Endometrial microvascular endothelial cells (primary cell): ENCODE data around the gene CX3CL1. TPM values are rescaled to one million over a fixed set of nuclear protein-coding genes. Genes with fewer than 3 reads are reported as not detected.

Experiments used
- in situ Hi-C: cut with HindIII; loops from 2 replicates; pipeline ENCODE4 v1.10.0; 2017; ENCODE audit warnings: low sequenced_read_pairs, low pct_unique_long_range_greater_than_20kb; ENCODE audit errors: inconsistent ontology term
- total RNA-seq: library from RNA; depleted of rRNA; stranded (reverse); fragments of >200 nt; gene quantifications from one replicate; pipeline ENCODE4 v1.2.3, GENCODE V29; 2015; ENCODE audit errors: inconsistent ontology term

Gene CX3CL1
- total RNA-seq, 1 donor from 2014 or later: 1.0 TPM

DNA sequence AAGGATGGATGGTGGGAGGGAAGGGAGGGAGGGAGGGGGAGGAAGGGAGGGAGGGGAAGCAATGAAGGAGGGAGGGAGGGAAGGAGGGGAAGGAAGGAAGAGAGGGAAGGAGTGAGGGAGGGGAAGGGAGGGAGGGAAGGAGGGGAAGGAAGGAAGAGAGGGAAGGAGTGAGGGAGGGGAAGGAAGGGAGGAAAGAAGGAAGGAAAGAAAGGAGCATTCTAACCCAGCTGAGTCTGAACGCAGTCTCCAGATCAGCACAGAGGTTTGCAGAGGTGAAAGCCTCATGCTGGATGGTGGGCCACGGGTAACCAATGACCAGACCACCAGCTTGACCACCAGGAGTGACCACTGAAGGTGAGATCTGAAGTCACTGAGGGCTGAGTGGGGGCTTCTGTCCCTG, 50.9 kb downstream of the CX3CL1 start:
- in situ Hi-C loops: no loop called here

- in situ Hi-C loops: no loop called here
These were observed 52.3 kb downstream of the CX3CL1 start for GRCh38 chr16:57424583-57424982.

DNA sequence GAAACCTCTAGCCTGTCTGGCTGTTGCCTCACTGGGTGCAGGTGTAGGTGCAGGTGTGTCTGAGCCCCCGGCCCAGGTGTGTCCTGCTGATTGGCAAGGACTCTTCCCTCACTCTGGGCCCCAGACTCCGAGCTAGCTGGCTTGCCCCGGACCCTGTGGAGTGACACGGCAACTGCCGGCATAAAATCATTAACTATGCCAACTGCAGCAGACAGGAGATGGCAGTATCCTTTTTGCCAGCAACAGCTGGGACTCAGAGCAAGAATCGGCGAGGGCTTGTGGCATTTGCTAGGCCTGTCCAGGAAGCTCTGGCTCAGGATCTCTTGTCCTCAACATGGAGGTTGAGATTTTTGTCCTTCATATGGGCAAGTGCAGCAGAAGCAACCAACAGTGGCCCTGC, 54.1 kb downstream of the CX3CL1 start:
- in situ Hi-C loops: no loop called here

DNA sequence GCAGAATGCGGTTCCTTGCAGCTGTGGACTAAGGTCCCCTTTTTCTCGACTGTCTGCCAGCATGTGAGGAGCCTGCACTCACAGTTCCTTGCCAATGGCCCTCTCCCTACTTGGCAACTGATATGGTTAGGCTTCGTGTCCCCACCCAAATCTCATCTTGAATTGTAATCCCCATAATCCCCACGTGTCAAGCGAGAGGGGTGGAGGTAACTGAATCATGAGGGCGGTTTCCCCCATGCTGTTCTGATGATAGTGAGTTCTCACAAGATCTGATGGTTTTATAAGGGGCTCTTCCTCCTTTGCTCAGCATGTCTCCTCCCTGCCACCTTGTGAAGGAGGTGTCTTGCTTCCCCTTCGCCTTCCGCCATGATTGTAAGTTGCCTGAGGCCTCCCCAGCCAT, 55.0 kb downstream of the CX3CL1 start:
- in situ Hi-C loops: no loop called here

DNA sequence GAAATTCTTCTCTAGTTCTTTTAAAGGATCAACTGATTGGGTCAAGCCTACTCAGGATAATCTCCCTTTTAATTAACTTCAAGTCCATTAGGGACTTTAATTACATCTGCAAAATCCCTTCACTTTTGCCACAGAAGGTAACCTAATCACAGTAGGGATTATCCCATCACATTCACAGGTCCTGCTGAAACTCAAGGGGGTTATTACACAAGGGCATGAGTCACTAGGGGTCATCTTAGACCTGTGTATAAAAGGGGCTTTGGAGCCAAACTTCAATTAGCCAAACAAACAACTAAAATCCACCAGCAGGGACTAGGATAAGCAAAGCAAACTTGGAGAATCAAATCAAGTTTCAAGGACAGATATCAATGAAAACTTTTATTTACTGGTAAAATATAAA, 55.5 kb downstream of the CX3CL1 start:
- in situ Hi-C loops: no loop called here

GRCh38 chr16:57430955-57431354, 58.7 kb downstream of the CX3CL1 start:
- in situ Hi-C loops: no loop called here

DNA sequence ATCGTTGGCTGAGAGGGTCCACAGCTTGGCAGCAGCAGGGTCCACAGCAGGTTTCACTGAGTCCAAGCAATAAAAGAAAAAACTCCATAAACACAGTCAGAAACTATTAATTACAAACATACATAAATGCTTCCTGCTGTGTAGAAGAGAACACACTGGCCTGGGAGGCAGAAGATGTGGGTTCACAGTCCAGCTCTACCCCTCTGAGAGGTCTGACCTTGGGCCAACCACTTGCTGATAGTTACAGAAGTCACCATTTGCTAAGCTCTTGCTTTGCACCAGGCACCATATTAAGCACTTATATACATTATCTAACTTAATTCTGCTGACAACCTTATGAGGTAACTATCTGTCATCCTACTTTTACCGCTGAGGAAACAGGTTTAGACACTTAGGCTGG, 60.2 kb downstream of the CX3CL1 start:
- in situ Hi-C loops: no loop called here

DNA sequence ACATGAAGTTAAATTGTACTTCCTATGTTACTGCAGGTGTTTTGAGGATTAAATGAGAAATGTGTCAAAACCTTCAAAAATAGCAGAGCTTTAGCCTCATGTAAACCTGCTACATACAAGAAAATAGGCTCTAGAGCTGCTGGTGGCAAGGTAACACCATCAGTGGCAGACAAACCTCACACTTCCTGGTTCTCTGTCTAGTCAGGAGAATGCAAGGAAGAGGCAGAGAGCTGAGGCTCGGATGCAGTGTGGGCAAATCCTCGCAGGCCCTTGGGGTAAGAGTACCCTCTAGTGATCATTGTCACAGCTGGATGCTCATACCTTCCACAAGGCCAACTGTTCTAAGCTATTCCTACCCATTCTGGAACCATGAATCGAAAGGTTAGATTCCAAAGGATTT, 60.7 kb downstream of the CX3CL1 start:
- in situ Hi-C loops: no loop called here

DNA sequence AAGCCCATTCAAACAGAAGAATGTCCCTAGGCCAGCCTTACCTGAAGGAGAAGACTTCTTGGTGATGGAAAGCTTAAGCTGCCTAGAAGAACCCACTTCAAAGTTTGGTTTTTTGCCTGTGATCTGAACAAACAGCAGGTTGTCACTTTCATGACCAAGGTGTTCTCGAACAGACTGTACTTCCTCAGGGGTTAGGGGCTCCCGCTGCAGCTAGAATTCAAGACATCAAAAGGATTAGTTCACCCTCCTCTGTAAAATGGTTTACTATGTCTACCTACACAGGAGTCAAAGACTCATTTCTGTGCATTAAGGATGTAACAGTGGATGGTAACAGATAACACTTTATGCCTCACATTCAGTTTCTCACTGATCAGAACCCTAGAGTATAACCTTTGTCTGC, 61.7 kb downstream of the CX3CL1 start:
- in situ Hi-C loops: no loop called here

Other genes with a start within 250 kb of the CX3CL1 start
- gene PSME3IP1, start 186.5 kb upstream of the CX3CL1 start, total RNA-seq: 34.1 TPM
- gene RSPRY1, start 186.2 kb upstream of the CX3CL1 start, total RNA-seq: 37.4 TPM
- gene ARL2BP, start 127.2 kb upstream of the CX3CL1 start, total RNA-seq: 132 TPM
- gene PLLP, start 87.8 kb upstream of the CX3CL1 start, total RNA-seq: 0.56 TPM
- gene CCL22, start 13.7 kb upstream of the CX3CL1 start, total RNA-seq: not detected
- not detected for gene CCL17, start 32.3 kb downstream of the CX3CL1 start, total RNA-seq
- gene CIAPIN1, start 74.9 kb downstream of the CX3CL1 start, total RNA-seq: 87.3 TPM
- gene COQ9, start 75.0 kb downstream of the CX3CL1 start, total RNA-seq: 52.5 TPM
- gene POLR2C, start 90.2 kb downstream of the CX3CL1 start, total RNA-seq: 114 TPM
- gene DOK4, start 114.0 kb downstream of the CX3CL1 start, total RNA-seq: 13.5 TPM
- 9.8 TPM for gene CCDC102A, start 164.1 kb downstream of the CX3CL1 start, total RNA-seq
- gene ADGRG5, start 170.2 kb downstream of the CX3CL1 start, total RNA-seq: not detected